Panc1 (cell line): ENCODE data around the gene PLK5.

Experiments
- POLR2AphosphoS5 ChIP-seq: IDR thresholded peaks from 2 replicates; pipeline ENCODE4 v1.6.1; 2012; ENCODE audit warnings: mild to moderate bottlenecking, low read depth, low read length, moderate library complexity
- SIN3A ChIP-seq: IDR thresholded peaks from 2 replicates; pipeline ENCODE4 v1.6.1; 2012; ENCODE audit warnings: low read depth, mild to moderate bottlenecking, low read length, moderate library complexity, borderline replicate concordance; ENCODE audit not compliant: insufficient read depth
- TCF7L2 ChIP-seq: IDR thresholded peaks from 2 replicates; pipeline ENCODE4 v1.6.1; 2011; ENCODE audit warnings: mild to moderate bottlenecking, low read depth, low read length, inconsistent platforms
- TF ChIP-seq, protein P1 (sequence below): fragments of 450-650 bp; IDR thresholded peaks from 2 replicates; pipeline ENCODE4 v1.5.1; 2017; ENCODE audit warnings: mild to moderate bottlenecking
- TF ChIP-seq, protein P2 (sequence below), 2 experiments: IDR thresholded peaks; 2 replicates each; pipeline ENCODE4 v1.6.1; 2011 to 2012; ENCODE audit warnings: low read depth in 2 of 2, control low read depth in 1 of 2, low read length in 1 of 2, mild to moderate bottlenecking in 1 of 2, moderate library complexity in 1 of 2; ENCODE audit not compliant: insufficient read depth in 1 of 2

DNA sequence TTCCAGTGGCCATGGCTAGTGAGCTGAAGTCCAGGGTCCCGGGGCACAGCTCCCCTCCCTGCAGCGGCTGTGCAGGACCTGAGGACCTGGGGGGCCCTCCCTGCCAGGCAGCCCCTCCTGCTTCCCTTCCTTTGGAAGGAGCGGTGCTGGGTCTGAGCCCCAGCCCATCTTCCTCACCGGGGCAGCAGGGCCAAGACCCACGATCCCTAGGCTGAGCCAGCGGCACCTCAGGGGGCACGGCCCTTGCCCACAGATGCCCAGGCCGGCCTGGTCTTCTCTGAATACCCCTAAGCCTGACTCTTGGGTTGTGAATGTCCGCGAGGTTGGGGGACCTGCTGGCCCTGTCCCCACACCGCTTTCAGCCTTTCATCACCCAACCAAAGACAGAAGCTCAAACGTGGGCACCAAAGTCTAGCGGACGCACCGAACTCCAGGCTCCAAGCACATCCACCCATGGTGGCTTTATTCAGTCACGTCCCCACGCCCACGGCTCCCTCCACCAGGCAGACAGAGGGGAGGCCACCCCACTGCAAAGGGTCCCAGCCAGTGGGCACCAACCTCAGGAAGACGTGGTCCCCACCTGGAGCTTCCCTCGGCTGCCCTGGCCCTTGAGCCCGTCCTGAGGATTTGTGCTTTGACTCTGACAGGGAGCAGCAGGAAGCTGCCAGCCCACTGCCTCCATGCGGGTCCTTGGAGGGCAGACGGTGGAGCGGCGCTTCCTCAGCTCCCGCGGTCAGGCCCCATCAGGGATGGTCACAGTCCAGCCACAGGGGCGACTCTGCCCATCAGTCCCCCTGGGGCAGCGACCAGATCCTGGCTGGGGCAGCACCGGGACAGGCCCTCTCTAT is 52.6 kb downstream of the PLK5 start:
- TF ChIP-seq POLR2AphosphoS5 (no peak), TCF7L2 (no peak), SIN3A (no peak)
- TF ChIP-seq, protein P1, sequence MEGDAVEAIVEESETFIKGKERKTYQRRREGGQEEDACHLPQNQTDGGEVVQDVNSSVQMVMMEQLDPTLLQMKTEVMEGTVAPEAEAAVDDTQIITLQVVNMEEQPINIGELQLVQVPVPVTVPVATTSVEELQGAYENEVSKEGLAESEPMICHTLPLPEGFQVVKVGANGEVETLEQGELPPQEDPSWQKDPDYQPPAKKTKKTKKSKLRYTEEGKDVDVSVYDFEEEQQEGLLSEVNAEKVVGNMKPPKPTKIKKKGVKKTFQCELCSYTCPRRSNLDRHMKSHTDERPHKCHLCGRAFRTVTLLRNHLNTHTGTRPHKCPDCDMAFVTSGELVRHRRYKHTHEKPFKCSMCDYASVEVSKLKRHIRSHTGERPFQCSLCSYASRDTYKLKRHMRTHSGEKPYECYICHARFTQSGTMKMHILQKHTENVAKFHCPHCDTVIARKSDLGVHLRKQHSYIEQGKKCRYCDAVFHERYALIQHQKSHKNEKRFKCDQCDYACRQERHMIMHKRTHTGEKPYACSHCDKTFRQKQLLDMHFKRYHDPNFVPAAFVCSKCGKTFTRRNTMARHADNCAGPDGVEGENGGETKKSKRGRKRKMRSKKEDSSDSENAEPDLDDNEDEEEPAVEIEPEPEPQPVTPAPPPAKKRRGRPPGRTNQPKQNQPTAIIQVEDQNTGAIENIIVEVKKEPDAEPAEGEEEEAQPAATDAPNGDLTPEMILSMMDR, result no peak
- TF ChIP-seq, protein P2, sequence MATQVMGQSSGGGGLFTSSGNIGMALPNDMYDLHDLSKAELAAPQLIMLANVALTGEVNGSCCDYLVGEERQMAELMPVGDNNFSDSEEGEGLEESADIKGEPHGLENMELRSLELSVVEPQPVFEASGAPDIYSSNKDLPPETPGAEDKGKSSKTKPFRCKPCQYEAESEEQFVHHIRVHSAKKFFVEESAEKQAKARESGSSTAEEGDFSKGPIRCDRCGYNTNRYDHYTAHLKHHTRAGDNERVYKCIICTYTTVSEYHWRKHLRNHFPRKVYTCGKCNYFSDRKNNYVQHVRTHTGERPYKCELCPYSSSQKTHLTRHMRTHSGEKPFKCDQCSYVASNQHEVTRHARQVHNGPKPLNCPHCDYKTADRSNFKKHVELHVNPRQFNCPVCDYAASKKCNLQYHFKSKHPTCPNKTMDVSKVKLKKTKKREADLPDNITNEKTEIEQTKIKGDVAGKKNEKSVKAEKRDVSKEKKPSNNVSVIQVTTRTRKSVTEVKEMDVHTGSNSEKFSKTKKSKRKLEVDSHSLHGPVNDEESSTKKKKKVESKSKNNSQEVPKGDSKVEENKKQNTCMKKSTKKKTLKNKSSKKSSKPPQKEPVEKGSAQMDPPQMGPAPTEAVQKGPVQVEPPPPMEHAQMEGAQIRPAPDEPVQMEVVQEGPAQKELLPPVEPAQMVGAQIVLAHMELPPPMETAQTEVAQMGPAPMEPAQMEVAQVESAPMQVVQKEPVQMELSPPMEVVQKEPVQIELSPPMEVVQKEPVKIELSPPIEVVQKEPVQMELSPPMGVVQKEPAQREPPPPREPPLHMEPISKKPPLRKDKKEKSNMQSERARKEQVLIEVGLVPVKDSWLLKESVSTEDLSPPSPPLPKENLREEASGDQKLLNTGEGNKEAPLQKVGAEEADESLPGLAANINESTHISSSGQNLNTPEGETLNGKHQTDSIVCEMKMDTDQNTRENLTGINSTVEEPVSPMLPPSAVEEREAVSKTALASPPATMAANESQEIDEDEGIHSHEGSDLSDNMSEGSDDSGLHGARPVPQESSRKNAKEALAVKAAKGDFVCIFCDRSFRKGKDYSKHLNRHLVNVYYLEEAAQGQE (IDR thresholded peaks at IDR 0.05; ENCODE audit: insufficient read depth in 1 of 2, low read depth in 2 of 2, low read length in 1 of 2), result no peak
